B cell (primary cell): ENCODE data around the gene MPZL1. TPM values are rescaled to one million over a fixed set of nuclear protein-coding genes. Genes with fewer than 3 reads are reported as not detected.

Source experiments
- ATAC-seq: fragments of 200-7000 bp; cut with Tn5 transposase; one replicate; pipeline ENCODE4 v1.10.0; 2021; ENCODE audit warnings: low read depth, mild to moderate bottlenecking, moderate number of reproducible peaks, moderate library complexity
- CTCF ChIA-PET: fragments of 350-600 bp; sonication (Branson Sonifier 250); formaldehyde crosslinking; loops from one replicate; lab custom pipeline; 2021; ENCODE audit warnings: antibody characterized with exemption, inconsistent platforms; lab: Charles Lee
- POLR2A ChIA-PET: fragments of 350-600 bp; sonication (Branson Sonifier 250); formaldehyde crosslinking; loops from one replicate; lab custom pipeline; 2021; ENCODE audit warnings: antibody characterized with exemption; lab: Charles Lee
- DNase-seq: peaks from one replicate; pipeline ENCODE4 v3.0.0; 2013
- H2AFZ ChIP-seq: 2 replicates; pipeline ENCODE4 v1.6.1; 2012; ENCODE audit warnings: mild to moderate bottlenecking, low read depth, low read length; ENCODE audit not compliant: insufficient read depth, poor library complexity, severe bottlenecking
- H3K27ac ChIP-seq, 2 donors: 1 replicate in 1 of 2; 2 replicates in 1 of 2; pipeline ENCODE4 v1.5.1; 2012 to 2013; ENCODE audit warnings: low read length in 2 of 2, mild to moderate bottlenecking in 2 of 2, moderate library complexity in 1 of 2
- H3K27me3 ChIP-seq, 4 experiments: fragments of 200-600 bp in 1 of 4; sonication (generic) in 1 of 4; replicated peaks in 1 of 4; 1 replicate in 2 of 4; 2 replicates in 2 of 4; pipeline versions ENCODE4 v1.6.1 to v1.7.0; 2013 to 2016; ENCODE audit warnings: low read length in 3 of 4, mild to moderate bottlenecking in 2 of 4, mixed read lengths in 1 of 4, moderate library complexity in 1 of 4; ENCODE audit not compliant: insufficient read depth in 4 of 4, control insufficient read depth in 3 of 4; ENCODE audit errors: control extremely low read depth in 1 of 4
- H3K36me3 ChIP-seq, 2 experiments: replicated peaks in 1 of 2; 1 replicate in 1 of 2; 2 replicates in 1 of 2; pipeline versions ENCODE4 v1.6.1 to v1.7.1; 2013; ENCODE audit warnings: low read length in 1 of 2; ENCODE audit not compliant: insufficient read depth in 2 of 2, control insufficient read depth in 1 of 2; ENCODE audit errors: control extremely low read depth in 1 of 2, extremely low read depth in 1 of 2
- H3K4me1 ChIP-seq, 2 donors: fragments of 200-600 bp in 1 of 2; sonication (generic) in 1 of 2; 1 replicate in 1 of 2; 2 replicates in 1 of 2; pipeline versions ENCODE4 v1.5.1 to v1.6.1; 2013 to 2017; ENCODE audit warnings: low read length in 2 of 2; ENCODE audit not compliant: control insufficient read depth in 2 of 2, insufficient read depth in 2 of 2
- H3K4me2 ChIP-seq: replicated peaks from 2 replicates; pipeline ENCODE3; 2012; ENCODE audit warnings: mild to moderate bottlenecking, low read depth, low read length; ENCODE audit not compliant: poor library complexity, severe bottlenecking
- H3K4me3 ChIP-seq, 5 experiments: fragments of 200-600 bp in 1 of 5; sonication (generic) in 1 of 5; 1 replicate in 3 of 5; 2 replicates in 2 of 5; pipeline versions ENCODE4 v1.5.1 to v1.7.0; 2011 to 2016; ENCODE audit warnings: low read length in 4 of 5, mild to moderate bottlenecking in 4 of 5, low read depth in 2 of 5, control low read depth in 1 of 5, moderate library complexity in 1 of 5; ENCODE audit not compliant: insufficient read depth in 1 of 5; ENCODE audit errors: control extremely low read depth in 1 of 5, extremely low read depth in 1 of 5
- H3K79me2 ChIP-seq: fragments of 200-600 bp; sonication (generic); one replicate; pipeline ENCODE4 v1.6.0; 2016; ENCODE audit warnings: low read length; ENCODE audit not compliant: control insufficient read depth, insufficient read depth
- H3K9ac ChIP-seq: fragments of 200-600 bp; sonication (generic); 2 replicates; pipeline ENCODE4 v1.6.1; 2017; ENCODE audit warnings: mild to moderate bottlenecking, low read length, moderate library complexity
- H3K9me3 ChIP-seq, 3 donors: one replicate each; pipeline versions ENCODE4 v1.6.1 to v1.7.1; 2013; ENCODE audit warnings: low read length in 2 of 3; ENCODE audit not compliant: control insufficient read depth in 2 of 3, insufficient read depth in 1 of 3; ENCODE audit errors: control extremely low read depth in 1 of 3
- H4K20me1 ChIP-seq: 2 replicates; pipeline ENCODE4 v1.6.0; 2012; ENCODE audit warnings: mild to moderate bottlenecking, low read length; ENCODE audit not compliant: insufficient read depth, control insufficient read depth, poor library complexity, severe bottlenecking
- H3K27ac Mint-ChIP-seq: one replicate; pipeline ENCODE4 v1.8.0; 2021; ENCODE audit warnings: mixed read lengths
- H3K27me3 Mint-ChIP-seq: one replicate; pipeline ENCODE4 v1.8.0; 2021; ENCODE audit warnings: mixed read lengths
- H3K4me1 Mint-ChIP-seq: one replicate; pipeline ENCODE4 v1.8.0; 2021; ENCODE audit warnings: mixed read lengths
- H3K4me3 Mint-ChIP-seq: one replicate; pipeline ENCODE4 v1.8.0; 2021; ENCODE audit warnings: mixed read lengths
- H3K9me3 Mint-ChIP-seq: one replicate; pipeline ENCODE4 v1.8.0; 2022; ENCODE audit warnings: mixed read lengths; ENCODE audit not compliant: insufficient read depth
- EZH2 ChIP-seq: IDR thresholded peaks from 2 replicates; pipeline ENCODE4 v1.6.1; 2012; ENCODE audit warnings: borderline replicate concordance, low read depth, mild to moderate bottlenecking, moderate library complexity, low read length; ENCODE audit not compliant: insufficient read depth, poor library complexity, severe bottlenecking
- WGBS: methylation state at CpG from one replicate; pipeline ENCODE4 v1.1.5; 2013; ENCODE audit warnings: missing lambda C conversion rate; ENCODE audit not compliant: insufficient coverage; 5-methylcytosine and 5-hydroxymethylcytosine counted together
- intact Hi-C: fragments of 100-400 bp; cut with micrococcal nuclease; formaldehyde crosslinking; loops from one replicate; pipeline ENCODE4 v1.10.0; 2022
- polyA plus RNA-seq: library from polyadenylated mRNA; depleted of rRNA; stranded (reverse); fragments of >200 nt; gene quantifications from 2 replicates; pipeline ENCODE4 v1.2.3, GENCODE V29; 2012
- total RNA-seq, 2 donors: library from RNA; stranded (reverse); fragments of 120-200 nt in 1 of 2; gene quantifications; 1 replicate in 1 of 2; 2 replicates in 1 of 2; pipeline versions ENCODE4 v1.2.3 to v1.2.4, GENCODE V29; 2013 to 2022
- TF ChIP-seq, protein P1 (sequence below): fragments of 200-600 bp; IDR thresholded peaks from one replicate; pipeline ENCODE4 v1.8.0; 2022; ENCODE audit warnings: antibody characterized with exemption, mild to moderate bottlenecking

Gene MPZL1
- total and polyA plus RNA-seq, 2 donors (not counting 1 experiment from before 2014, with no cell fraction given), result 15.4 to 27.7 TPM

DNA sequence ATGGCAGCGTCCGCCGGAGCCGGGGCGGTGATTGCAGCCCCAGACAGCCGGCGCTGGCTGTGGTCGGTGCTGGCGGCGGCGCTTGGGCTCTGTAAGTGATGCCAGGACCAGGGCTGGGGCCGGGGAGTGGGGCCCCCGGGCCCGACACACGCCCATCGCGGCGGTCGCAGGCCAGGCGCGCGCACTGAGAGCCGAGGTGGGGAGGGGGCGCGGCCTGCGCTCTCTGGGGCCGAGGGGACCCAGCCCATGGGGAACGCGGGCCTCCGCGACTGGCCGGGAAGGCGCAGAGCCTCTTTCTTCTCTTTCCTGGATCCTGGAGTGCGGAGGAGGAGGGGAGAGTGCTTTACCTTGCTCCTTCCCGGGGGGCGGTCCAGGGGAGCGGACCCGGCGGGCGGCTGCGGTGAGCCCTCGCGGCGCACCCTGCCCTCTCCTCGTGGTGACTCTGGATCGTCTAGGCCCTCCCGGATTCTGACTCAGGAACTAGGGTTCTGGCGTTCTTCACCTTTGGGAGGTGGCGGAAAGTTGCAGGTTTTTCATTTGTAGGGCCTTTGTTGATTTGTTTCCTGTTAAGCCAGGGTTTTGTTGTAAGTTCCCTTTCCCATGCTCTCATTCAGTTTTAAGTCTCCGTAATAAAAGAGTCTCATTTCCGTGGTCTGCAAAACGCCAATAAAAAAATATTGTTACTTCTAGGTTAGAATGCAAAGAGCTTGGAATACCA, 529 bp downstream of the MPZL1 start:
- peak; percentile 35 for ATAC-seq
- Histone ChIP-seq H3K4me3 (peak overlapping the region; percentile 64 to 93 (median 76)), H3K9ac (peak overlapping the region; percentile 82), H3K9me3 (peaks cover 0 to 5% (median 4%) of the 10 kb centered on the region in 3 donors), H4K20me1 (peaks cover 10% of the 10 kb centered on the region), H3K27me3 (no peaks in the 10 kb centered on the region), H3K36me3 (no peaks in the 10 kb centered on the region), H3K4me1 (peaks cover 41 to 55% of the 10 kb centered on the region in 2 donors), H3K79me2 (peaks cover 36% of the 10 kb centered on the region), H2AFZ (peak overlapping the region; percentile 91), H3K4me2 (peak overlapping the region; percentile 91), H3K27ac (peak overlapping the region; percentile 31 to 66)
- WGBS, result under 1% methylated on average over 46 of the region's 52 CpGs
- H3K4me3 Mint-ChIP-seq, result peak overlapping the region; percentile 87
- H3K4me1 Mint-ChIP-seq, result peaks cover 65% of the 10 kb centered on the region
- no peak for TF ChIP-seq EZH2
- TF ChIP-seq, protein P1, sequence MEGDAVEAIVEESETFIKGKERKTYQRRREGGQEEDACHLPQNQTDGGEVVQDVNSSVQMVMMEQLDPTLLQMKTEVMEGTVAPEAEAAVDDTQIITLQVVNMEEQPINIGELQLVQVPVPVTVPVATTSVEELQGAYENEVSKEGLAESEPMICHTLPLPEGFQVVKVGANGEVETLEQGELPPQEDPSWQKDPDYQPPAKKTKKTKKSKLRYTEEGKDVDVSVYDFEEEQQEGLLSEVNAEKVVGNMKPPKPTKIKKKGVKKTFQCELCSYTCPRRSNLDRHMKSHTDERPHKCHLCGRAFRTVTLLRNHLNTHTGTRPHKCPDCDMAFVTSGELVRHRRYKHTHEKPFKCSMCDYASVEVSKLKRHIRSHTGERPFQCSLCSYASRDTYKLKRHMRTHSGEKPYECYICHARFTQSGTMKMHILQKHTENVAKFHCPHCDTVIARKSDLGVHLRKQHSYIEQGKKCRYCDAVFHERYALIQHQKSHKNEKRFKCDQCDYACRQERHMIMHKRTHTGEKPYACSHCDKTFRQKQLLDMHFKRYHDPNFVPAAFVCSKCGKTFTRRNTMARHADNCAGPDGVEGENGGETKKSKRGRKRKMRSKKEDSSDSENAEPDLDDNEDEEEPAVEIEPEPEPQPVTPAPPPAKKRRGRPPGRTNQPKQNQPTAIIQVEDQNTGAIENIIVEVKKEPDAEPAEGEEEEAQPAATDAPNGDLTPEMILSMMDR, result no peak
- intact Hi-C loops, result no loop called here
- H3K27ac Mint-ChIP-seq, result peak overlapping the region; percentile 86
- ChIA-PET CTCF (interaction anchor here (1.0 to 1.5 kb wide), 5 partner anchors 31 to 122 kb away, joined by 3 to 6 read pairs (median 5); no protein-coding TSS in a partner anchor), POLR2A (interaction anchor here (0.9 to 1.2 kb wide), 3 partner anchors 31 to 214 kb away, joined by 3 to 5 read pairs (median 4); partner anchors contain the start of gene DCAF6)
- H3K27me3 Mint-ChIP-seq, result no peaks in the 10 kb centered on the region
- no peak for DNase-seq
- H3K9me3 Mint-ChIP-seq, result no peaks in the 10 kb centered on the region

DNA sequence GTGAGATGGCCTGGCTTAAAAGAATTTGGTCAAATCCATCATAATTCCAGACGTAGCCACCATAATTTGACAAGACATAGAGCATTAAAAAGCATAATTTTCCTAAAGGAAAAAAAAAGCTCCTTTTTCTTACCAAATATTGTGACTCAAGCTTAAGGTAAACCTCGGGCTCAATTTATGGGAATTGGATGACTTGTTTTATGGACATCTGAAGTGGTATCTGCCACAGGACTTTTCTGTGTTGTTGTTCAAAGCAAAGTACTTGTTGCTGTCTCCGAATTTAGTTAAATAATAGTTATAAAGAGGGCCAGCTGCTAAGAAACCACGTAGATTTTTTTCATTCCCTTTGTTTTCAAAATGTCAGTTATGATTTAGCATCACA, 1.1 kb downstream of the MPZL1 start:
- H3K9ac ChIP-seq, result peak overlapping the region; percentile 82
- H3K4me1 ChIP-seq, result peaks cover 41 to 55% of the 10 kb centered on the region in 2 donors
- CTCF ChIA-PET, result interaction anchor here (1.1 to 1.3 kb wide), 2 partner anchors 35 to 43 kb away, joined by 3 to 5 read pairs; no protein-coding TSS in a partner anchor
- intact Hi-C loops, result no loop called here
- H3K4me1 Mint-ChIP-seq, result peaks cover 65% of the 10 kb centered on the region
- DNase-seq (no peak), ATAC-seq (no peak)
- no peaks in the 10 kb centered on the region for H3K27me3 ChIP-seq
- H3K27ac ChIP-seq, result no peak overlapping the region
- peak overlapping the region; percentile 64 to 93 (median 76) for H3K4me3 ChIP-seq
- no peaks in the 10 kb centered on the region for H3K36me3 ChIP-seq
- 0% methylated on average over 1 of the region's 4 CpGs for WGBS
- H3K27ac Mint-ChIP-seq, result peak overlapping the region; percentile 86
- peaks cover 0 to 5% (median 4%) of the 10 kb centered on the region in 3 donors for H3K9me3 ChIP-seq
- peak overlapping the region; percentile 87 for H3K4me3 Mint-ChIP-seq
- peak overlapping the region; percentile 91 for H2AFZ ChIP-seq
- POLR2A ChIA-PET, result no interaction called here
- H3K27me3 Mint-ChIP-seq, result no peaks in the 10 kb centered on the region
- H3K4me2 ChIP-seq, result peak overlapping the region; percentile 91
- H3K79me2 ChIP-seq, result peaks cover 41% of the 10 kb centered on the region
- peaks cover 10% of the 10 kb centered on the region for H4K20me1 ChIP-seq
- no peaks in the 10 kb centered on the region for H3K9me3 Mint-ChIP-seq
- no peak for TF ChIP-seq EZH2
- TF ChIP-seq, protein P1, result no peak
